Activated CD4-positive, alpha-beta T cell treated with anti-CD3 and anti-CD28 coated beads, Interleukin-2, amount 10 ng/mL, durations not matched to agents 7 days and 5 days (primary cell): ENCODE measurements around the gene DAB2IP. TPM values are rescaled to one million over a fixed set of nuclear protein-coding genes. Genes with fewer than 3 reads are reported as not detected.

Source experiments
- CTCF ChIA-PET: fragments of 350-600 bp; sonication (Branson Sonifier 250); formaldehyde crosslinking; loops from one replicate; lab custom pipeline; 2021; ENCODE audit warnings: antibody characterized with exemption; lab: Charles Lee
- POLR2A ChIA-PET: fragments of 350-600 bp; sonication (Branson Sonifier 250); formaldehyde crosslinking; loops from one replicate; lab custom pipeline; 2021; ENCODE audit warnings: antibody characterized with exemption; lab: Charles Lee
- DNase-seq: peaks from one replicate; pipeline ENCODE4 v3.0.0-alpha.2; 2020
- H3K27ac Mint-ChIP-seq: one replicate; pipeline ENCODE4 v1.8.0; 2021; ENCODE audit warnings: mild to moderate bottlenecking, moderate library complexity, mixed read lengths
- H3K27me3 Mint-ChIP-seq: one replicate; pipeline ENCODE4 v1.8.0; 2021; ENCODE audit warnings: mixed read lengths
- H3K36me3 Mint-ChIP-seq: one replicate; pipeline ENCODE4 v1.8.0; 2021; ENCODE audit warnings: low read depth, mixed read lengths
- H3K4me1 Mint-ChIP-seq: one replicate; pipeline ENCODE4 v1.8.0; 2021; ENCODE audit warnings: mixed read lengths
- H3K4me3 Mint-ChIP-seq: one replicate; pipeline ENCODE4 v1.8.0; 2021; ENCODE audit warnings: mild to moderate bottlenecking, moderate library complexity, mixed read lengths
- H3K9me3 Mint-ChIP-seq: one replicate; pipeline ENCODE4 v1.8.0; 2021; ENCODE audit warnings: mixed read lengths
- total RNA-seq, 2 experiments: library from RNA; stranded (reverse); gene quantifications; one replicate each; pipeline ENCODE4 v1.2.3, GENCODE V29; 2021

DAB2IP gene
- total RNA-seq, 2 experiments from 2014 or later: not detected

GRCh38 chr9:121663591-121663990 lies 12.2 kb downstream of the DAB2IP start:
- H3K9me3 Mint-ChIP-seq: no peaks in the 10 kb centered on the region
- no peak for DNase-seq
- H3K4me3 Mint-ChIP-seq: no peak overlapping the region
- no peak overlapping the region for H3K27ac Mint-ChIP-seq
- H3K36me3 Mint-ChIP-seq: no peaks in the 10 kb centered on the region
- H3K4me1 Mint-ChIP-seq: no peaks in the 10 kb centered on the region
- CTCF ChIA-PET: interaction anchor here (0.6 kb wide), 1 partner anchor 43 kb away, joined by 3 read pairs; no protein-coding TSS in a partner anchor
- POLR2A ChIA-PET: no interaction called here
- H3K27me3 Mint-ChIP-seq: peaks cover 22% of the 10 kb centered on the region

DNA sequence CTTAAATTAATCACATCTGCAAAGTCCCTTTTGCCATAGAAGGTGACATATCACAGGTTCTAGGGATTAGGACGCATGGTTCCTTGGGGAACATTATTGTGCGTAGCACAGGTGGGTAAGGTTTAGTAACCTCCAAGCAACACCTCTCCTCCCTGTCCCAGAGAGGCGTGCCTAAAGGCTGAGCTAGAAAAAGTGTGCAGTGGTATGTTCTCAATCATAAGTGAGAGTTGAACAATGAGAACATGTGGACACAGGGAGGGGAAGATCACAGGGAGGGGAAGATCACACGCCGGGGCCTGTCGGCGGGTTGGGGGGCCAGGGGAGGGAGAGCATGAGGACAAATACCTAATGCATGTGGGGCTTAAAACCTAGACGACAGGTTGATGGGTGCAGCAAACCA lies 14.9 kb downstream of the DAB2IP start:
- POLR2A ChIA-PET: no interaction called here
- H3K27me3 Mint-ChIP-seq: peaks cover 25% of the 10 kb centered on the region
- no peak for DNase-seq
- no peaks in the 10 kb centered on the region for H3K9me3 Mint-ChIP-seq
- no peak overlapping the region for H3K27ac Mint-ChIP-seq
- H3K4me3 Mint-ChIP-seq: no peak overlapping the region
- no peaks in the 10 kb centered on the region for H3K36me3 Mint-ChIP-seq
- no peaks in the 10 kb centered on the region for H3K4me1 Mint-ChIP-seq
- CTCF ChIA-PET: no interaction called here

- no peaks in the 10 kb centered on the region for H3K9me3 Mint-ChIP-seq
- H3K36me3 Mint-ChIP-seq: no peaks in the 10 kb centered on the region
- no peak for DNase-seq
- CTCF ChIA-PET: no interaction called here
- H3K4me3 Mint-ChIP-seq: no peak overlapping the region
- POLR2A ChIA-PET: no interaction called here
- no peaks in the 10 kb centered on the region for H3K4me1 Mint-ChIP-seq
- peaks cover 25% of the 10 kb centered on the region for H3K27me3 Mint-ChIP-seq
- no peak overlapping the region for H3K27ac Mint-ChIP-seq
These were observed 15.8 kb downstream of the DAB2IP start for GRCh38 chr9:121667214-121667613.

- CTCF ChIA-PET: no interaction called here
- Mint-ChIP-seq H3K36me3 (no peaks in the 10 kb centered on the region), H3K4me1 (no peaks in the 10 kb centered on the region), H3K4me3 (no peak overlapping the region), H3K9me3 (no peaks in the 10 kb centered on the region), H3K27ac (no peak overlapping the region), H3K27me3 (peaks cover 20% of the 10 kb centered on the region)
- DNase-seq: no peak
- POLR2A ChIA-PET: no interaction called here
These were observed 16.5 kb downstream of the DAB2IP start for GRCh38 chr9:121667890-121668289.

DNA sequence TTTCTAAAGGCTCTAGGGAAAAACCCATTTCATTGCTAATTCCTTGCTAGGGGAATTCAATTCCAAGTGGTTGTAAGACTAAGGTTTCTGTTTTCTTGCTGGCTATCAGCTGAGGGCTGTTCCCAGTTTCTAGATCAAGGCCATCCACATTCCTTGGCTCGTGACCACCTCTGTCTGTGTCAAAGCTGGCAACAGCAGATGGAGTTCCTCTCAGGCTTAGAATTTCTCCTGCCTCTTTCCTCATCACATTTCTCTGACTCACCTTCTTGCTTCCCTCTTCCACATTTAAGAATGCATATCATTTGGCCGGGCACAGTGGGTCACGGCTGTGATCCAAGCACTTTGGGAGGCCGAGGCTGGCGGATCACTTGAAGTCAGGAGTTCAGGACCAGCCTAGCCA lies 19.0 kb downstream of the DAB2IP start:
- no peaks in the 10 kb centered on the region for H3K9me3 Mint-ChIP-seq
- ChIA-PET CTCF (no interaction called here), POLR2A (no interaction called here)
- DNase-seq: no peak
- H3K4me1 Mint-ChIP-seq: no peaks in the 10 kb centered on the region
- H3K4me3 Mint-ChIP-seq: no peak overlapping the region
- H3K27me3 Mint-ChIP-seq: peaks cover 6% of the 10 kb centered on the region
- H3K27ac Mint-ChIP-seq: no peak overlapping the region
- no peaks in the 10 kb centered on the region for H3K36me3 Mint-ChIP-seq

- no peak overlapping the region for H3K27ac Mint-ChIP-seq
- no peaks in the 10 kb centered on the region for H3K4me1 Mint-ChIP-seq
- no peak for DNase-seq
- CTCF ChIA-PET: interaction anchor here (1.2 kb wide), 1 partner anchor 8 kb away, joined by 4 read pairs; no protein-coding TSS in a partner anchor
- no peak overlapping the region for H3K4me3 Mint-ChIP-seq
- peaks cover 2% of the 10 kb centered on the region for H3K27me3 Mint-ChIP-seq
- no peaks in the 10 kb centered on the region for H3K36me3 Mint-ChIP-seq
- POLR2A ChIA-PET: no interaction called here
- no peaks in the 10 kb centered on the region for H3K9me3 Mint-ChIP-seq
These were observed 20.2 kb downstream of the DAB2IP start for GRCh38 chr9:121671612-121672155.

GRCh38 chr9:121672213-121672612 lies 20.8 kb downstream of the DAB2IP start:
- Mint-ChIP-seq H3K27me3 (peaks cover 2% of the 10 kb centered on the region), H3K4me1 (no peaks in the 10 kb centered on the region)
- CTCF ChIA-PET: interaction anchor here (1.2 kb wide), 1 partner anchor 8 kb away, joined by 4 read pairs; no protein-coding TSS in a partner anchor

GRCh38 chr9:121672986-121673385 lies 21.6 kb downstream of the DAB2IP start:
- H3K4me1 Mint-ChIP-seq: no peaks in the 10 kb centered on the region
- CTCF ChIA-PET: interaction anchor here (1.0 to 1.5 kb wide), 2 partner anchors 14 to 127 kb away, joined by 3 read pairs; no protein-coding TSS in a partner anchor
- H3K27me3 Mint-ChIP-seq: peaks cover 2% of the 10 kb centered on the region
- H3K36me3 Mint-ChIP-seq: no peaks in the 10 kb centered on the region
- H3K4me3 Mint-ChIP-seq: no peak overlapping the region
- no peak overlapping the region for H3K27ac Mint-ChIP-seq
- no peak for DNase-seq
- POLR2A ChIA-PET: no interaction called here
- H3K9me3 Mint-ChIP-seq: no peaks in the 10 kb centered on the region

More at GRCh38 chr9:121672213-121672612, 20.8 kb downstream of the DAB2IP start:
- Mint-ChIP-seq H3K27ac (no peak overlapping the region), H3K9me3 (no peaks in the 10 kb centered on the region), H3K4me3 (no peak overlapping the region), H3K36me3 (no peaks in the 10 kb centered on the region)
- POLR2A ChIA-PET: no interaction called here
- DNase-seq: no peak

DNA sequence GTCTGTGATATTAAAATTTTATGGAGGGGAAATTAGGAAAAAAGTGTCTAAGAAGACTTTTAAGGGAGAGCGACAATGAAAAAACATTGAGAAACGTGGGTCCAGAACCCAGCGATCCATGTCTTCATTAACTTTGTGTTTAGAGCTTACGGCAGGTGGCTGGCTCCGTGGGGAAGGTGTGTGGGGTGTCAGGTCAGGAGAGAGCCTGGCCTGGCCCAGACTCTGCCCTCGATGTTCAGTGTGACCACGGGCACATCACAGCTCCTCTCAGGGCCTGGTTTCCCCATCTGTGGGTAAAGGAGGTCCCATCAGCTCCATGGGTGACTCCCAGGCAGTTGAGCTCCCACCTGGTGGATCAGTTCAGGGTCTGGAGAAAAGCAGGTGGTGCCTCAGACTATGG lies 22.1 kb downstream of the DAB2IP start:
- CTCF ChIA-PET: interaction anchor here (1.0 to 1.5 kb wide), 2 partner anchors 14 to 127 kb away, joined by 3 read pairs; no protein-coding TSS in a partner anchor
- H3K4me1 Mint-ChIP-seq: no peaks in the 10 kb centered on the region

GRCh38 chr9:121674017-121674416 lies 22.6 kb downstream of the DAB2IP start:
- Mint-ChIP-seq H3K27me3 (peaks cover 2% of the 10 kb centered on the region), H3K36me3 (no peaks in the 10 kb centered on the region), H3K27ac (no peak overlapping the region), H3K4me1 (no peaks in the 10 kb centered on the region), H3K9me3 (no peaks in the 10 kb centered on the region), H3K4me3 (no peak overlapping the region)
- ChIA-PET CTCF (interaction anchor here (1.0 to 1.5 kb wide), 2 partner anchors 13 to 128 kb away, joined by 3 read pairs; no protein-coding TSS in a partner anchor), POLR2A (no interaction called here)
- no peak for DNase-seq

More for the DNA sequence above, 22.1 kb downstream of the DAB2IP start:
- POLR2A ChIA-PET: no interaction called here
- Mint-ChIP-seq H3K27ac (no peak overlapping the region), H3K9me3 (no peaks in the 10 kb centered on the region), H3K27me3 (peaks cover 2% of the 10 kb centered on the region), H3K4me3 (no peak overlapping the region), H3K36me3 (no peaks in the 10 kb centered on the region)
- DNase-seq: no peak

GRCh38 chr9:121674952-121675351 lies 23.5 kb downstream of the DAB2IP start:
- no peak overlapping the region for H3K4me3 Mint-ChIP-seq
- H3K36me3 Mint-ChIP-seq: no peaks in the 10 kb centered on the region
- no peaks in the 10 kb centered on the region for H3K27me3 Mint-ChIP-seq
- no peak for DNase-seq
- ChIA-PET CTCF (no interaction called here), POLR2A (no interaction called here)
- no peaks in the 10 kb centered on the region for H3K9me3 Mint-ChIP-seq
- no peaks in the 10 kb centered on the region for H3K4me1 Mint-ChIP-seq
- no peak overlapping the region for H3K27ac Mint-ChIP-seq

- H3K9me3 Mint-ChIP-seq: no peaks in the 10 kb centered on the region
- no peak overlapping the region for H3K4me3 Mint-ChIP-seq
- H3K4me1 Mint-ChIP-seq: no peaks in the 10 kb centered on the region
- CTCF ChIA-PET: no interaction called here
- POLR2A ChIA-PET: no interaction called here
- no peaks in the 10 kb centered on the region for H3K27me3 Mint-ChIP-seq
- no peaks in the 10 kb centered on the region for H3K36me3 Mint-ChIP-seq
- no peak for DNase-seq
- H3K27ac Mint-ChIP-seq: no peak overlapping the region
These were observed 23.9 kb downstream of the DAB2IP start for GRCh38 chr9:121675381-121675780.

GRCh38 chr9:121675969-121676822 lies 24.8 kb downstream of the DAB2IP start:
- no peak overlapping the region for H3K27ac Mint-ChIP-seq
- no peaks in the 10 kb centered on the region for H3K4me1 Mint-ChIP-seq
- POLR2A ChIA-PET: no interaction called here
- no peaks in the 10 kb centered on the region for H3K9me3 Mint-ChIP-seq
- CTCF ChIA-PET: interaction anchor here (1.2 kb wide), 1 partner anchor 13 kb away, joined by 5 read pairs; no protein-coding TSS in a partner anchor
- no peaks in the 10 kb centered on the region for H3K27me3 Mint-ChIP-seq
- H3K4me3 Mint-ChIP-seq: no peak overlapping the region
- no peak for DNase-seq
- no peaks in the 10 kb centered on the region for H3K36me3 Mint-ChIP-seq
